Gastrocnemius medialis (tissue), 4 donors: ENCODE measurements around the gene PDSS2.

Source experiments
- POLR2A ChIP-seq, 2 donors: fragments of 450-650 bp; IDR thresholded peaks; one replicate each; pipeline ENCODE4 v1.6.1; 2017; ENCODE audit warnings: antibody characterized with exemption in 2 of 2, mild to moderate bottlenecking in 2 of 2, moderate library complexity in 2 of 2
- TF ChIP-seq, protein P1 (sequence below), 5 experiments: fragments of 450-650 bp in 3 of 5; fragments of 200-600 bp in 2 of 5; sonication (generic) in 2 of 5; IDR thresholded peaks in 4 of 5; conservative IDR thresholded peaks in 1 of 5; 1 replicate in 4 of 5; 2 replicates in 1 of 5; pipeline ENCODE4 v1.5.1; 2016 to 2019; ENCODE audit warnings: antibody characterized with exemption in 5 of 5, mild to moderate bottlenecking in 3 of 5, moderate library complexity in 3 of 5

GRCh38 chr6:107217248-107217647 is 242.1 kb downstream of the PDSS2 start:
- TF ChIP-seq POLR2A (IDR thresholded peaks at IDR 0.05), result no peak
- TF ChIP-seq, protein P1, sequence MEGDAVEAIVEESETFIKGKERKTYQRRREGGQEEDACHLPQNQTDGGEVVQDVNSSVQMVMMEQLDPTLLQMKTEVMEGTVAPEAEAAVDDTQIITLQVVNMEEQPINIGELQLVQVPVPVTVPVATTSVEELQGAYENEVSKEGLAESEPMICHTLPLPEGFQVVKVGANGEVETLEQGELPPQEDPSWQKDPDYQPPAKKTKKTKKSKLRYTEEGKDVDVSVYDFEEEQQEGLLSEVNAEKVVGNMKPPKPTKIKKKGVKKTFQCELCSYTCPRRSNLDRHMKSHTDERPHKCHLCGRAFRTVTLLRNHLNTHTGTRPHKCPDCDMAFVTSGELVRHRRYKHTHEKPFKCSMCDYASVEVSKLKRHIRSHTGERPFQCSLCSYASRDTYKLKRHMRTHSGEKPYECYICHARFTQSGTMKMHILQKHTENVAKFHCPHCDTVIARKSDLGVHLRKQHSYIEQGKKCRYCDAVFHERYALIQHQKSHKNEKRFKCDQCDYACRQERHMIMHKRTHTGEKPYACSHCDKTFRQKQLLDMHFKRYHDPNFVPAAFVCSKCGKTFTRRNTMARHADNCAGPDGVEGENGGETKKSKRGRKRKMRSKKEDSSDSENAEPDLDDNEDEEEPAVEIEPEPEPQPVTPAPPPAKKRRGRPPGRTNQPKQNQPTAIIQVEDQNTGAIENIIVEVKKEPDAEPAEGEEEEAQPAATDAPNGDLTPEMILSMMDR (IDR thresholded peaks at IDR 0.05 in 4 of 5, conservative IDR thresholded peaks at IDR 0.05 in 1 of 5), result no peak
